Measurements from ENCODE around the gene STAG3. TPM values are rescaled to one million over a fixed set of nuclear protein-coding genes. Genes with fewer than 3 reads are reported as not detected.

Gene STAG3
- total and polyA plus RNA-seq, 2 of the 8 experiments (the other 6 are each of a cell fraction or from before 2014, with no cell fraction given): 1.3 to 3.3 TPM

DNA sequence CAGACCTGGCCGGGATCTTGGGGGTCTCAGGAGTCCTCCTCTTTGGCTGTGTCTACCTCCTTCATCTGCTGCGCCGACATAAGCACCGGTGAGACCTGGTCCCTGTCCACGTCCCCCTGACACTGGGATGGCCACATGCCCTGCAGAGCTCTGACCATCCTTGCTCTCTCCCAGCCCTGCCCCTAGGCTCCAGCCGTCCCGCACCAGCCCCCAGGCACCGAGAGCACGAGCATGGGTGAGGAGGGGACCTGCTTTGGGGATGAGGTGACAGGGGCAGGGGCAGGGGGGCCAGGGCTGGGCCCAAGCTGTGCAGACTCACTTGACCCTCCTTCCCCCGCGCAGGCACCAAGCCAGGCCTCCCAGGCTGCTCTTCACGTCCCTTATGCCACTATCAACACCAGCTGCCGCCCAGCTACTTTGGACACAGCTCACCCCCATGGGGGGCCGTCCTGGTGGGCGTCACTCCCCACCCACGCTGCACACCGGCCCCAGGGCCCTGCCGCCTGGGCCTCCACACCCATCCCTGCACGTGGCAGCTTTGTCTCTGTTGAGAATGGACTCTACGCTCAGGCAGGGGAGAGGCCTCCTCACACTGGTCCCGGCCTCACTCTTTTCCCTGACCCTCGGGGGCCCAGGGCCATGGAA, 43.0 kb downstream of the STAG3 start (continued):
- TF ChIP-seq, protein P1, sequence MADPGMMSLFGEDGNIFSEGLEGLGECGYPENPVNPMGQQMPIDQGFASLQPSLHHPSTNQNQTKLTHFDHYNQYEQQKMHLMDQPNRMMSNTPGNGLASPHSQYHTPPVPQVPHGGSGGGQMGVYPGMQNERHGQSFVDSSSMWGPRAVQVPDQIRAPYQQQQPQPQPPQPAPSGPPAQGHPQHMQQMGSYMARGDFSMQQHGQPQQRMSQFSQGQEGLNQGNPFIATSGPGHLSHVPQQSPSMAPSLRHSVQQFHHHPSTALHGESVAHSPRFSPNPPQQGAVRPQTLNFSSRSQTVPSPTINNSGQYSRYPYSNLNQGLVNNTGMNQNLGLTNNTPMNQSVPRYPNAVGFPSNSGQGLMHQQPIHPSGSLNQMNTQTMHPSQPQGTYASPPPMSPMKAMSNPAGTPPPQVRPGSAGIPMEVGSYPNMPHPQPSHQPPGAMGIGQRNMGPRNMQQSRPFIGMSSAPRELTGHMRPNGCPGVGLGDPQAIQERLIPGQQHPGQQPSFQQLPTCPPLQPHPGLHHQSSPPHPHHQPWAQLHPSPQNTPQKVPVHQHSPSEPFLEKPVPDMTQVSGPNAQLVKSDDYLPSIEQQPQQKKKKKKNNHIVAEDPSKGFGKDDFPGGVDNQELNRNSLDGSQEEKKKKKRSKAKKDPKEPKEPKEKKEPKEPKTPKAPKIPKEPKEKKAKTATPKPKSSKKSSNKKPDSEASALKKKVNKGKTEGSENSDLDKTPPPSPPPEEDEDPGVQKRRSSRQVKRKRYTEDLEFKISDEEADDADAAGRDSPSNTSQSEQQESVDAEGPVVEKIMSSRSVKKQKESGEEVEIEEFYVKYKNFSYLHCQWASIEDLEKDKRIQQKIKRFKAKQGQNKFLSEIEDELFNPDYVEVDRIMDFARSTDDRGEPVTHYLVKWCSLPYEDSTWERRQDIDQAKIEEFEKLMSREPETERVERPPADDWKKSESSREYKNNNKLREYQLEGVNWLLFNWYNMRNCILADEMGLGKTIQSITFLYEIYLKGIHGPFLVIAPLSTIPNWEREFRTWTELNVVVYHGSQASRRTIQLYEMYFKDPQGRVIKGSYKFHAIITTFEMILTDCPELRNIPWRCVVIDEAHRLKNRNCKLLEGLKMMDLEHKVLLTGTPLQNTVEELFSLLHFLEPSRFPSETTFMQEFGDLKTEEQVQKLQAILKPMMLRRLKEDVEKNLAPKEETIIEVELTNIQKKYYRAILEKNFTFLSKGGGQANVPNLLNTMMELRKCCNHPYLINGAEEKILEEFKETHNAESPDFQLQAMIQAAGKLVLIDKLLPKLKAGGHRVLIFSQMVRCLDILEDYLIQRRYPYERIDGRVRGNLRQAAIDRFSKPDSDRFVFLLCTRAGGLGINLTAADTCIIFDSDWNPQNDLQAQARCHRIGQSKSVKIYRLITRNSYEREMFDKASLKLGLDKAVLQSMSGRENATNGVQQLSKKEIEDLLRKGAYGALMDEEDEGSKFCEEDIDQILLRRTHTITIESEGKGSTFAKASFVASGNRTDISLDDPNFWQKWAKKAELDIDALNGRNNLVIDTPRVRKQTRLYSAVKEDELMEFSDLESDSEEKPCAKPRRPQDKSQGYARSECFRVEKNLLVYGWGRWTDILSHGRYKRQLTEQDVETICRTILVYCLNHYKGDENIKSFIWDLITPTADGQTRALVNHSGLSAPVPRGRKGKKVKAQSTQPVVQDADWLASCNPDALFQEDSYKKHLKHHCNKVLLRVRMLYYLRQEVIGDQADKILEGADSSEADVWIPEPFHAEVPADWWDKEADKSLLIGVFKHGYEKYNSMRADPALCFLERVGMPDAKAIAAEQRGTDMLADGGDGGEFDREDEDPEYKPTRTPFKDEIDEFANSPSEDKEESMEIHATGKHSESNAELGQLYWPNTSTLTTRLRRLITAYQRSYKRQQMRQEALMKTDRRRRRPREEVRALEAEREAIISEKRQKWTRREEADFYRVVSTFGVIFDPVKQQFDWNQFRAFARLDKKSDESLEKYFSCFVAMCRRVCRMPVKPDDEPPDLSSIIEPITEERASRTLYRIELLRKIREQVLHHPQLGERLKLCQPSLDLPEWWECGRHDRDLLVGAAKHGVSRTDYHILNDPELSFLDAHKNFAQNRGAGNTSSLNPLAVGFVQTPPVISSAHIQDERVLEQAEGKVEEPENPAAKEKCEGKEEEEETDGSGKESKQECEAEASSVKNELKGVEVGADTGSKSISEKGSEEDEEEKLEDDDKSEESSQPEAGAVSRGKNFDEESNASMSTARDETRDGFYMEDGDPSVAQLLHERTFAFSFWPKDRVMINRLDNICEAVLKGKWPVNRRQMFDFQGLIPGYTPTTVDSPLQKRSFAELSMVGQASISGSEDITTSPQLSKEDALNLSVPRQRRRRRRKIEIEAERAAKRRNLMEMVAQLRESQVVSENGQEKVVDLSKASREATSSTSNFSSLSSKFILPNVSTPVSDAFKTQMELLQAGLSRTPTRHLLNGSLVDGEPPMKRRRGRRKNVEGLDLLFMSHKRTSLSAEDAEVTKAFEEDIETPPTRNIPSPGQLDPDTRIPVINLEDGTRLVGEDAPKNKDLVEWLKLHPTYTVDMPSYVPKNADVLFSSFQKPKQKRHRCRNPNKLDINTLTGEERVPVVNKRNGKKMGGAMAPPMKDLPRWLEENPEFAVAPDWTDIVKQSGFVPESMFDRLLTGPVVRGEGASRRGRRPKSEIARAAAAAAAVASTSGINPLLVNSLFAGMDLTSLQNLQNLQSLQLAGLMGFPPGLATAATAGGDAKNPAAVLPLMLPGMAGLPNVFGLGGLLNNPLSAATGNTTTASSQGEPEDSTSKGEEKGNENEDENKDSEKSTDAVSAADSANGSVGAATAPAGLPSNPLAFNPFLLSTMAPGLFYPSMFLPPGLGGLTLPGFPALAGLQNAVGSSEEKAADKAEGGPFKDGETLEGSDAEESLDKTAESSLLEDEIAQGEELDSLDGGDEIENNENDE (IDR thresholded peaks at IDR 0.05; ENCODE audit: insufficient replicate concordance, low read length): no peak
- no peak for TF ChIP-seq JUN (IDR thresholded peaks at IDR 0.05; ENCODE audit: low read depth, low read length)
- no peak for TF ChIP-seq SAP30 (IDR thresholded peaks at IDR 0.05; ENCODE audit: insufficient read depth, insufficient replicate concordance, low read length)
- no peak for TF ChIP-seq TCF12 (IDR thresholded peaks at IDR 0.05; ENCODE audit: low read depth, low read length)
- TF ChIP-seq SIN3A (conservative IDR thresholded peaks at IDR 0.05 in 1 of 2, IDR thresholded peaks at IDR 0.05 in 1 of 2; ENCODE audit: low read depth in 1 of 2, low read length in 2 of 2): no peak
- no peak for TF ChIP-seq CTBP2 (IDR thresholded peaks at IDR 0.05; ENCODE audit: borderline replicate concordance, insufficient read depth, insufficient read length, low read length)
- no peak for TF ChIP-seq HDAC6 (IDR thresholded peaks at IDR 0.05; ENCODE audit: low read depth, low read length)
- no peak for TF ChIP-seq CHD1 (IDR thresholded peaks at IDR 0.05; ENCODE audit: low read depth, low read length)
- no peak for TF ChIP-seq CBX5 (IDR thresholded peaks at IDR 0.05; ENCODE audit: low read depth, low read length)
- TF ChIP-seq NANOG (IDR thresholded peaks at IDR 0.05; ENCODE audit: insufficient read depth, low read depth, low read length, poor library complexity, severe bottlenecking): no peak

Data from H1 (cell line).